Neural cell (in vitro differentiated cells): ENCODE results near the gene MPV17L.
"Not testable (repeated sequence)": the region's sequence is repeated elsewhere in the genome, so short reads cannot be mapped to it uniquely, and the experiment has no call there.

Source experiments
- CTCF ChIP-seq: fragments of 450-650 bp; IDR thresholded peaks from 2 replicates; pipeline ENCODE4 v1.5.1; 2014; ENCODE audit warnings: antibody characterized with exemption, mild to moderate bottlenecking, moderate library complexity; ENCODE audit not compliant: poor library complexity, severe bottlenecking
- EP300 ChIP-seq: fragments of 450-650 bp; conservative IDR thresholded peaks from 2 replicates; pipeline ENCODE4 v1.6.1; 2014; ENCODE audit warnings: antibody characterized with exemption, mild to moderate bottlenecking, moderate library complexity; ENCODE audit not compliant: poor library complexity, severe bottlenecking
- POLR2AphosphoS5 ChIP-seq: IDR thresholded peaks from 2 replicates; pipeline ENCODE4 v1.6.1; 2012

DNA sequence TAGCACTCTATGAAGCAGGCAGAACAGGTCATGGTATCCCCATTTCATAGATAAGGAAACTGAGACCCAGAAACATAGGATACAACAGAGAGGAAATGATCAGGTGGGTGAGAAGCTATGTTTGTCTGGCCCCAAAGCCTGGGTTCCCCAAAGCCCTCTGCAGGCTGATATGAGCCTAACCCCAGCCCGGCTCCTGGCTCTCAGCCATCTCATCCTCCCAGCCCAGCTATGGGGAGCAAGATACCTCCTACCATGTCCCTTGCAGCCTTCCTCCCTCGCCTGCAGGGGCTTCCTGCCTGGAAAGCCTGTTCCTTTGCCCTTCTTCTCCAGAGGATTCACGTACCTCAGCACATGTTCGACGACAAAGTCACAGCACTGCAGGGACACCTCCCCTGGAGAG, 43.8 kb upstream of the MPV17L start:
- not testable (repeated sequence) for TF ChIP-seq CTCF, EP300, POLR2AphosphoS5
